Activated T-cell treated with anti-CD3 and anti-CD28 coated beads for 24 hours (primary cell): ENCODE data around the gene MYO1E.
"Not testable (repeated sequence)": the region's sequence is repeated elsewhere in the genome, so short reads cannot be mapped to it uniquely, and the experiment has no call there.

Experiments
- DNase-seq: peaks from one replicate; pipeline ENCODE4 v3.0.0-alpha.2; 2020; ENCODE audit warnings: low read depth

Gene MYO1E

DNA sequence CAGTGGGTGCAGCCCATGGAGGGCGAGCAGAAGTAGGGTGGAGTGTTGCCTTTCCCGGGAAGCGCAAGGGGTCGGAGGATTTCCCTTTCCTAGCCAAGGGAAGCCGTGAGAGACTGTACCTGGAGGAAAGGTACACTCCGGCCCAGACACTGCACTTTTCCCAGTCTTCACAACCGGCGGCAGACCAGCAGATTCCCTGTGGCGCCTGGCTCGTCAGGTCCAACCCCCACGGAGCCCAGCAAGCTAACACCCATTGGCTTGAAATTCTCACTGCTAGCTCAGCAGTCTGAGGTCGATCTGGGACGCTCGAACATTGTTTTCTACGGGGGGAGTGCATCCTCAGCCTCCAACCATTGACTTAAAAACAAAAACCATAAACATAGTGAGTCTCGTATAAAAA lies 241.2 kb downstream of the MYO1E start:
- DNase-seq = no peak

DNA sequence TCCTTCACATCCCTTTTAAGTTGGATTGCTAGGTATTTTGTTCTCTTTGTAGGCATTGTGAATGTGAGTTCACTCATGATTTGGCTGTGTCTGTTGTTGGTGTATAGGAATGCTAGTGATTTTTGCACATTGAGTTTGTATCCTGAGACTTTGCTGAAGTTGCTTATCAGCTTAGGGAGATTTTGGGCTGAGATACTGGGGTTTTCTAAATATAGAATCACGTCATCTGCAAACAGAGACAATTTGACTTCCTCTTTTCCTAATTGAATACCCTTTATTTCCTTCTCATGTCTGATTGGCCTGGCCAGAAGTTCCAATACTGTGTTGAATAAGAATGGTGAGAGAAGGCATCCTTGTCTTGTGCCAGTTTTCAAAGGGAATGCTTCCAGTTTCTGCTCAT lies 245.4 kb downstream of the MYO1E start:
- not testable (repeated sequence) for DNase-seq

DNA sequence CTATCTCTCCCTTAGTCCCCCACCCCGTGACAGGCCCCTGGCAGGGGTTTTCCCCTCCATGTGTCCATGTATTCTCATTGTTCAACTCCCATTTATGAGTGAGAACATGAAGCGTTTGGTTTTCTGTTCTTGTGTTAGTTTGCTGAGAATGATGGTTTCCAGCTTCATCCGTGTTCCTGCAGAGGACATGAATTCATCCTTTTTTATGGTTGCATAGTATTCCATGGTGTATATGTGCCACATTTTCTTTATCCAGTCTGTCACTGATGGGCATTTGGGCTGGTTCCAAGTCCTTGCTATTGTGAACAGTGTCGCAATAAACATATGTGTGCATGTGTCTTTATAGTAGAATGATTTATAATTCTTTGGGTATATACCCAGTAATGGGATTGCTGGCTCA lies 247.0 kb downstream of the MYO1E start:
- DNase-seq = not testable (repeated sequence)

DNA sequence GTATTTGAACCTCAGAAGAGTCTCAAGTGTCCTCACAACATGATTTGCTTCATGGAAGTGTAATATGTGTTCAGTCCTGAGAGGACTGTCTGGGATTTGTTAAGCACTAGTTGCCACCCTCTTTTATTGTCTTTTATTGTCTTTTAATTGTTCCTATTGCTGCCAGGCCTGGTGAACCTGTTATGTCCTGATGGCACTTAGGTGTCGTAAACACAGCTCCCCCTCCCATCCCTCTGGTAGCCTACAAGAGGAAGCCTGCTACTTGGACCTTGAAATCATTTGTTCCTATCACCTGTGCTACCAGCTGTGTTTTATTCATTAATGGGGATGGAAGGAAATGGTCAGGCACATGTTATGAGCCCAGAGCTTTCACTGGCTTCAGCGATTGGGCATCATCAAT lies 248.4 kb downstream of the MYO1E start:
- no peak for DNase-seq

DNA sequence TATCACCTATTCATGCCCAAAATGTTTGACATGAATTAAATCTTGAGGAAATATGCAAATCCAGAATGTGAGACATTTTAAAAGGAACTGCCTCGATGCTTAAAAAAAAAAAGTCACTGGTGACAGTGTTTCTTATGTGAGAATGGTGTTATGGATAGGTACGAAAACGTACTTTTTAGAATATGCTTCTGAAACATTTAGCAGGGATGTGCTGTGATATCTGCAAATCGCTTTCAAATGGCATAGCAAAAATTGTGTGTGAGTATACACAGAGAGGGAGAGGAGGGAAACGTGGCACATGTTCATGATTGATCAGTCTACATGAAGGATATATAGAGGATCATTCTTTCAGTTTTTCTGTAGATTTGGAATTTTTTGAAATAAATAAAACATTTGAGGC lies 251.7 kb downstream of the MYO1E start:
- DNase-seq = no peak

DNA sequence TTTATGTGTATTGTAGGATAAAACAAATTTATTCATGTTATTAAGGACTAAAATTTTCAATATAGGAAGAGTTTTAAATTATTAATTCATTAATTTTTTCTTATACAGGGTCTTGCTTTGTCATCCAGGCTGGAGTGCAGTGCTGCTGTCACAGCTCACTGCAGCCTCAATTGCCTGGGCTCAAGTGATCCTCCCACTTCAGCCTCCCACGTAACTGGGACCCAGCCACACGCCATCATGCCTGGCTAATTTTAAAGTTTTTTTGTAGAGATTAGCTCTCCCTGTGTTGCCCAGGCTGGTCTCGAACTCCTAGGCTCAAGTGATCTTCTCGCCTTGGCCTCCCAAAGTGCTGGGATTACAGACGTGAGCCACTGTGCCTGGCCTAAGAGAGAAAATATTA lies 253.0 kb downstream of the MYO1E start:
- DNase-seq = no peak

DNA sequence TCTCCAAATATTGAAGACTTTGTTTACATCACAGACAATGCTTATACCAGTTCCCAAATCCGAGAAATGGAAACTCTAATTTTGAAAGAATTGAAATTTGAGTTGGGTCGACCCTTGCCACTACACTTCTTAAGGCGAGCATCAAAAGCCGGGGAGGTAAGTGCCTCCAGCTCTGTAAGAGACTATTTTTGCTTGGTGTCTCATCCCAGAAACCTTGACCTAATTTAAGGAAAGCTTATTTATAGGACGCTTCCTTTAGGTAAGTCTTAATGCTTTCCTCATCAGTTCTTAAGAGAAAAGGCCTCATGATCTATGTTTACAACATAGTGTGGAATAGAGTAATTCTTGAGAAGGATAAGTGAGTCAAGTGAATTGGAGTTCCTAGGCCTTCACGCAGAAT lies 255.9 kb downstream of the MYO1E start:
- no peak for DNase-seq

DNA sequence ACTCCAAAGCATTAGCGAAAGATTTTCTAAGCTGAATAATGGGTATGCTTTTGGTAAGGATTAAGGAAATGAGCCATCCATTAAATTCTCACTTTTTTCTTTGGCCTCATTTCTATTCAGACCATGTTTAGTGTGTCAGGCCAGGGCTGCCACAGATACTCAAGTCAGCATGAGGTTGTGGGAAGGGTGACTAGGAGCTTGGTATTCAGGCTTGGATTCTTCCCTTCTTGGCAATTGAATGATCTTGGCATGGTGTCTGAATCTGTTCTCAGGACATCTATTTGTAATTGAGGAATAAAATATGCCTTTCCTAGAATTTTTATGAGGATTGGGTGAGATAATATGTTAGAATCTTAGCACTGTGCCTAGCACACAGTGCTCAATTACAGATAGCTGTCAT lies 256.5 kb downstream of the MYO1E start:
- DNase-seq = no peak

DNA sequence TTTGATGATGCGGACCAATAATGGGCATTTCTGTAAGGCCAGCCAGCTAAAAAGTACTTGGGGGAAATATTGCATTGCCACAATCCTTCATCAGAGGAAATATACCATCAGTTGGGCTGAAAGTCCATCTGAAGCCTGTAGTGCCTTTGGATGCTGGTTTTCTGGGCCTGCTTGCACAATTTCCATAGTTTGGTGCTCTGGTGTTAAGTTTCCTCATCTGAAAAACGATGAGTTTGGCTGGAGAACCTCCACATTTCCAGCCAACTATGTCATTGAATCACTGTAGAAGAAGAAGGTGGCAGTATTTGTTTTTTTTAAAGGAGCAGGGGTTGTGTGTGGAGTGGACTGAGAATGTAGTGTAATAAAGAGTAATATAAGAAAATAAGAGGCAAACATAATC lies 257.6 kb downstream of the MYO1E start:
- no peak for DNase-seq

DNA sequence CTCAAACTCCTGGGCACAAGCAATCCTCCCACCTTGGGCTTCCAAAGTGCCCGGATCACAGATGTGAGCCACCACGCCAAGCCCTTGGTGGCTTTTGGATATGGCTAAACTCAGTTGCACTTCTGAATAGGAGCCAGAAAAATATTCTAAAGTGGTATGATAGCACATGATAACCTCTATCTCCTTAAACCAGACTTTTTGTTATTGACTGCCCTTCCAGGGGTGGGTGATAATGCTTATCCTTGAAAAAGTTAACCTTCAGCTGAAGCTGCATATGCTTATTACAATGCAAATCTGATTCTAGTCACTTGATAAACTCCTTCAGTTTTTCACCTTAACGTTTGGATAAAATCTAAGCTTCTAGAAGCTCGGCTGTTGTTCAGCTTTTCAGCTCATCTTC lies 261.4 kb downstream of the MYO1E start:
- no peak for DNase-seq

DNA sequence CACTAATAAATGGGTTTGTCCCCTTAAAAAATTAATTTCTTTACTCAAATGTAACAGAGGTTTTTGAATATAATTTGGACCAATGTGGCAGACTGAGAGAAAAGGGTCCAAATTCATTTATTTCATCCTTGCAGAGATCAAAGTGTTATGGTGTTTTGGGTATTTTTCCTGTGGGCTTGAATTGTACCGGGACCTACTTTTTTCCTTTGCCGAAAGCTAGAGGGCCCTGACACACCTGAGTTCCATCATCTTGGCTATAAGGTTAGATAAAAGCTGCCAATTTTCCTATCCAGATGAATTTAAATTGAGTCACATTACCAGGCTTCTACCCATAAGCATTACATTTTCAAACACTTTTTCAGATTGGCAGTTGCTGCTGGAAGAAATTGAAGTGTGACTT lies 266.8 kb downstream of the MYO1E start:
- DNase-seq = no peak

DNA sequence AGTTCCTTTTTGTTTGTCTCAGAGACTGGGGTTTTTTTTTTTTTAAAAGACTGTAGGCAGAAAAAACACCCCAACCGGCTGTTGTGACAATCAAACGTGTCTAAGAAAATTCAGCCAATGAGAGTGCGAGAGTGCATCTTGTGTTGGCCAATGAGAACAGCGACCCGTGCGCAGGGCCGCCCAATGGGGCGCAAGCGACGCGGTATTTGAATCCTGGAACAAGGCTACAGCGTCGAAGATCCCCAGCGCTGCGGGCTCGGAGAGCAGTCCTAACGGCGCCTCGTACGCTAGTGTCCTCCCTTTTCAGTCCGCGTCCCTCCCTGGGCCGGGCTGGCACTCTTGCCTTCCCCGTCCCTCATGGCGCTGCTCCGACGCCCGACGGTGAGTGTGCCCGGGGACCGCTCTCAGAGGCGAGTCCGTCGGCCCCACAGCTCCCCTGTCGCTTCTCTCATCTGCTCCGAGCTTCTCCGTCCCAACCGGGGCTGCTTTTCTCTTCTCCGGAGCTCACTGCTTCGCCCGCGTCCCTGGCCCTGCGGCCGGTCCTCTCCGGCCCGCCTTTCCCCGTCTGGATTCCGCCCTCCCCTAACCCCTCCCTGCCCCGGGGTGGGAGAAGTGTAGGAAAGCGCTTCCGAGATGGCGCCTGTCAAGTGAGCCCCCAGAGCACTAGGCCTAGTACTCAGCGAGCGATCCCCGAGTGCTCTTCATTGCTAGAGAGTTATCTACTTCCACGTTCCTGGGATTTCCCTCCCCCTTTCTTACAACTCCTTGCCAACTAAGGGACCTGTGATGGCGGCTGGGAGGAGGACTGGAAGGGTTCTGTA lies 267.5 kb downstream of the MYO1E start, which contains the start of gene CCNB2:
Gene CCNB2, plus strand, starts transcription at position 235 of the 821 bp plus-strand sequence. Its CDS starts 123 bp downstream, at position 358.
- DNase-seq = peak; percentile 70

DNA sequence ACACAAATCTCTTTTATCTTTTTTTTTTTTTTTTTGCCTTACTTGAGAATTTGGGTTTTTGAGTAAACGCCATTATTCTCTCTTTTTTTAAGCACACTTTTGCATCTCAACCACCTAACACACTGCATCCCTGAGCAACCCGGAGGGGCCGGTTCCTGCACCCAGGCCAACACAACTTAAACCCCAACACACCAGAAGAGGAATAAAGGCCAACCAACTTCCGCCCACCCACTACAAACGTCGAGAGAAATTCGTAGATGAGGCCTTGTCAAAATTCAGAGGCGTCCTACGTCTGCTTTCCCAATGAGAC lies 268.1 kb downstream of the MYO1E start:
- DNase-seq = no peak

DNA sequence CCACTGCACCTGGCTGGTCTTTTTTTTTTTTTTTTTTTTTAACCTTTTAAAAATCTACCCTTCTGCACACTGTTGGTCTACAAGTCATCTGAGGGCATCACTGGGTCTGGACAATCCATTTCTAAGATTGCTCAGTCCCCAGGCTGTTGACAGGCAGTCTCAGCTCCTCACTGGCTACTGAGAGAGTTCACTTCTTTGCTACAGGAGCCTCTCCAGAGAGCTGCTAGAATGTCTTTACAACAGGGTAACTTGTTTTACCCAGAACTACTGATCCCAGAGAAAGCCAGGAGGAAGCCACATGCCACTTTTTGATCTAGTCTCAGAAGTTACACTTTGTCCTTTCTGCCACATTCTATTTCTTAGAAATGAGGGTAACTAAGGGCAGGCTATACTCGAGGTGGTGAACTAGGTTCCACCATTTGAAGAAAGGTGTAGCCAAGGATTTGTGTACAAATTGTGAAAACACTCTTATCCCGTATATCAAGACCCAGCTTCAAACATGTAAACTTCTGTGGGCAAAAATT lies 273.4 kb downstream of the MYO1E start:
- DNase-seq = no peak

DNA sequence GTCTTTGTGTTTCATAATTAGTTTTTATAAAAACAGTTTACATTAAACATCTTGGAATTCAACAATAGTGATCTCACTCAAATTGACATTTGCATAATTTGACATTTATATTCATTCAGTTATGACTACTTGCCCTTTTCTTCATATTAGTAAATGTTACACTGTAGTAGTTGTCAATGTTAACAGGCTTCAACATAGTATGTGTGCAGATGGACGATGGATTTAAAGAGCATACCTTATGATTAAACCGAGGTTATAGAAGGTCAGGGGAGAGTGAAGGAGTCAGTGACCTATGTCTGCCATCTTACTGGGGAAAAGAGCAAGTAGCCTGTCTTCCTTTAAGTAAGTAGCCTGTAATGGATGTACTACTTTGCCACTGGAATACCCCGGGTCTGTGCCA lies 276.2 kb downstream of the MYO1E start:
- DNase-seq = no peak

DNA sequence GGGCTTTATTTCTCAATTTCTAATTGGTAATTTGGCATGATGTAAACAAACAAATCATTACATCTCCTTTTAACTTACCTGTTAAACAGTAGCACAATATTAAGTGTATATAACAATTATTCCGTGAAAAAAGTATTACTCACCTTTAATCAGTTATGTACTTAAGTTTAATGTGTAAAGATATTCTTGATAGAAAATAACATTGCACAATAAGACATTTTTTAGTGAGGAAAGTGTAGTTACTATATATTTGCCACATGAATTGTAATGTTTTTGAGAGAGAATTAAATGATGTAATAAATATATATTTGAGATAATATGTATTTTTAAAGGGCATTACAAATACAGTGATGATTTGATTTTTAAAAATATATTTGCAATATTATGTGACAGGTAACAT lies 278.6 kb downstream of the MYO1E start:
- no peak for DNase-seq

DNA sequence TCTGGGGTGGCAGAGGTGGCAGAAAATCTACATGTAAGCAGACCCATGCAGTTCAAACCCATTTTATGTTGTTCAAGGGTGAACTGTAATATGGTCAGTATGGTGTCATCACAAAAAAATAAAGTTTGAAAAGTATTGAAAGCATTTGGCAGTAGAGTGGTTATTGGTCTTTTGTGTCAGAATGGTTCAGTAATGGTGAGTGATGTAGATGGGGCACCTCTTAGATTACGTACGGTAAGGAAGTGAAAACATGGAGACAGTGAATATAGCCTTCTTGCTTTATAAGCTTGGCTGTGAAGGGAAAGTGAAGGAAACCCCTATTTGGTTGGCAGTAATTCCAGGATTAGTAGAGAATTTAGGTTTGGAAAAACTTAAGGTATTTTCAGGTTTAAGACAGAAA lies 284.9 kb downstream of the MYO1E start:
- no peak for DNase-seq
